ENCODE data around the gene FN1.

FN1 gene

GRCh38 chr2:215370112-215370965 lies 65.5 kb downstream of the FN1 start:
- DNase-seq (ENCODE audit: low spot score), result no peak
- H3K4me3 ChIP-seq, result no peak overlapping the region
- no peak for TF ChIP-seq CTCF (IDR thresholded peaks at IDR 0.05)
- H3K27ac ChIP-seq, result no peak overlapping the region

- H3K27ac ChIP-seq, result no peak overlapping the region
- TF ChIP-seq CTCF (IDR thresholded peaks at IDR 0.05), result no peak
- H3K4me3 ChIP-seq, result no peak overlapping the region
- DNase-seq (ENCODE audit: low spot score), result no peak
These were observed 66.6 kb downstream of the FN1 start for GRCh38 chr2:215369181-215369760.

- no peak overlapping the region for H3K4me3 ChIP-seq
- no peak overlapping the region for H3K27ac ChIP-seq
- TF ChIP-seq CTCF (IDR thresholded peaks at IDR 0.05), result no peak
- DNase-seq (ENCODE audit: low spot score), result no peak
These were observed 67.4 kb downstream of the FN1 start for GRCh38 chr2:215368493-215368809.

- TF ChIP-seq CTCF (IDR thresholded peaks at IDR 0.05), result no peak
- no peak overlapping the region for H3K27ac ChIP-seq
- no peak for DNase-seq (ENCODE audit: low spot score)
- no peak overlapping the region for H3K4me3 ChIP-seq
These were observed 68.0 kb downstream of the FN1 start for GRCh38 chr2:215367662-215368492.

- DNase-seq (ENCODE audit: low spot score), result no peak
- TF ChIP-seq CTCF (IDR thresholded peaks at IDR 0.05), result no peak
- no peak overlapping the region for H3K27ac ChIP-seq
- no peak overlapping the region for H3K4me3 ChIP-seq
These were observed 69.3 kb downstream of the FN1 start for GRCh38 chr2:215366440-215367032.

GRCh38 chr2:215365184-215365658 lies 70.6 kb downstream of the FN1 start:
- Histone ChIP-seq H3K4me3 (no peak overlapping the region), H3K27ac (no peak overlapping the region)
- TF ChIP-seq CTCF (IDR thresholded peaks at IDR 0.05), result no peak

More at GRCh38 chr2:215365184-215365658, 70.6 kb downstream of the FN1 start:
- no peak for DNase-seq (ENCODE audit: low spot score)

Measured in coronary artery (tissue), 2 donors.